ENCODE results near the gene HOXB5. TPM values are rescaled to one million over a fixed set of nuclear protein-coding genes. Genes with fewer than 3 reads are reported as not detected.
A peak's percentile ranks its signal among the peaks of the same experiment; 100 is the strongest.

Gene HOXB5
- total and polyA plus RNA-seq, 2 of the 4 experiments (the other 2 are of a cell fraction): 0.54 to 18.0 TPM

DNA sequence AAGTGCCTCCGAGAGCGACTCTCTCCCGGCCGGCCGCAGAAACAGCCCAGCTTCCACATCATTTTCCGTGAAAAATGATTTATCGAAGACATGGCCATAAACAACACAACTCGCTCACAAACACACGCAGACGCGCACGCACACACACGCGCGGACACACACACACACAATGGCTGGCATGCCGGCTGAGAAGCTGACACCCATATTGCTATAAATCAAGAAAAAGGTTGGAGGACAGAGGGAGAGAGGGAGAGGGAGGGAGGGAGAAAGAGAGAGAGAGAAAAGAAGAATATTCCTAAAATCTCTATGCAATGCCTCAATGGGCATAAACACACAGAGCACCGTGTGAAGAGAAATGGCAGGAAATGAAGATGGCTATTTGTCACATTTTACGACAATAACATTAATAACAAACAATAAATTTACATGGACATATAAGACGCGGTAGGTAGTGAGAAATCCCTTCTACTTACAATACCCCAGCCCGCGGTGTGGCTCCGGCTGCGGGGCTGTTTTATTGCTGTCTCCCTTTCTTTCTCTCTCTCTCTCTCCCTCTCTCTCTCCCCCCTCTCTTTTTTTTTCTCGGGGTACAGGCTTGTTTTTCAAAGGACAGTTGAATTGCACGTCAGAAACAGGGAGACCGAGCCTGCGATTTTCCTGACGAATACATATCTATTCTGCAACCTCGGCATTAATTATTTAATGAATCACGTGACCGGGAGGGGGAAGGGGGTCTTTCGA is 24.9 kb downstream of the HOXB5 start:
- Histone ChIP-seq H2BK5ac (ENCODE audit: low read depth, low read length, poor library complexity, severe bottlenecking) (peak overlapping the region; percentile 99), H3K14ac (replicated peaks; ENCODE audit: low read depth, low read length) (peak overlapping the region; percentile 90), H3K4me2 (ENCODE audit: low read depth, low read length) (peak overlapping the region; percentile 83), H3K27ac (ENCODE audit: insufficient read depth, low read length) (peak overlapping the region; percentile 93), H2BK20ac (ENCODE audit: low read depth, low read length) (peak overlapping the region; percentile 70), H4K91ac (ENCODE audit: insufficient read depth, low read depth, low read length) (peak overlapping the region; percentile 82), H3K9me3 (ENCODE audit: control insufficient read depth, insufficient read depth, low read length) (no peaks in the 10 kb centered on the region), H2AK5ac (ENCODE audit: low read depth, low read length) (peak overlapping the region; percentile 92), H3K4me1 (ENCODE audit: control insufficient read depth, insufficient read depth, low read length) (peaks cover 52% of the 10 kb centered on the region), H3K4me3 (ENCODE audit: insufficient read depth, low read depth, low read length) (peak overlapping the region; percentile 23), H2BK15ac (ENCODE audit: low read depth, low read length) (peak overlapping the region; percentile 18; the same call in 1 of the 3 replicates), H4K8ac (ENCODE audit: low read depth in 2 of 2, low read length in 2 of 2) (peak overlapping the region; percentile 77 to 87), H3K36me3 (ENCODE audit: control insufficient read depth, insufficient read depth, low read length) (peaks cover 53% of the 10 kb centered on the region), H2BK120ac (ENCODE audit: low read depth, low read length) (peak overlapping the region; percentile 76), H4K5ac (ENCODE audit: low read depth, low read length) (peak overlapping the region; percentile 58), H3K79me1 (ENCODE audit: low read depth in 1 of 2, low read length in 2 of 2) (peaks cover 0 to 13% of the 10 kb centered on the region in 2 experiments; a peak in 1 of 4 replicates), H3K18ac (ENCODE audit: low read depth, low read length) (peak overlapping the region; percentile 78), H4K20me1 (ENCODE audit: insufficient read depth, low read length) (peaks cover 17% of the 10 kb centered on the region), H3K9me1 (ENCODE audit: insufficient read depth, low read length) (peaks cover 20% of the 10 kb centered on the region), H3K4ac (ENCODE audit: low read depth, low read length) (peak overlapping the region; percentile 94), H3K27me3 (ENCODE audit: control insufficient read depth, insufficient read depth, low read length) (no peaks in the 10 kb centered on the region), H3K23ac (ENCODE audit: low read depth, low read length) (peak overlapping the region; percentile 100), H3K56ac (ENCODE audit: extremely low read depth, insufficient read depth, low read length) (peak overlapping the region; percentile 75), H2AK9ac (replicated peaks; ENCODE audit: low read depth, low read length, poor library complexity) (peak overlapping the region; percentile 61), H3K9ac (ENCODE audit: low read depth, low read length) (peak overlapping the region; percentile 96), H2AFZ (replicated peaks; ENCODE audit: low read length, poor library complexity) (peak overlapping the region; percentile 60)
- ATAC-seq (ENCODE audit: low read depth) (no peak), DNase-seq (peak; percentile 66)
- ChIA-PET CTCF (no interaction called here), POLR2A (ENCODE audit: unreplicated experiment) (interaction anchor here (0.5 to 1.3 kb wide), 4 partner anchors 11 to 19 kb away, joined by 3 to 5 read pairs (median 4); no protein-coding TSS in a partner anchor)
- in situ Hi-C loops (cut with MboI; ENCODE audit: low sequenced_read_pairs) (no loop called here), intact Hi-C loops (cut with micrococcal nuclease) (no loop called here), dilution Hi-C loops (cut with HindIII; ENCODE audit: low sequenced_read_pairs, unreplicated experiment) (no loop called here)
- WGBS, 2 experiments (ENCODE audit: extremely low coverage in 2 of 2, insufficient read length in 1 of 2): no CpG with 5 or more reads among the region's 33 CpGs
- BruUV-seq (replicated peaks): no TSS peak
- TF ChIP-seq POLR2A (IDR thresholded peaks at IDR 0.05; ENCODE audit: low read depth, low read length) (no peak), RFX5 (IDR thresholded peaks at IDR 0.05; ENCODE audit: low read depth, low read length) (no peak), CHD1 (IDR thresholded peaks at IDR 0.05; ENCODE audit: low read depth, low read length) (no peak), BHLHE40 (IDR thresholded peaks at IDR 0.05; ENCODE audit: low read depth, low read length) (peak; percentile 48), MAZ (IDR thresholded peaks at IDR 0.05; ENCODE audit: borderline replicate concordance, low read depth, low read length) (no peak), MAFK (IDR thresholded peaks at IDR 0.05; ENCODE audit: low read depth, low read length) (peak; percentile 78), RAD21 (IDR thresholded peaks at IDR 0.05; ENCODE audit: low read length) (no peak)
- TF ChIP-seq, protein P1, sequence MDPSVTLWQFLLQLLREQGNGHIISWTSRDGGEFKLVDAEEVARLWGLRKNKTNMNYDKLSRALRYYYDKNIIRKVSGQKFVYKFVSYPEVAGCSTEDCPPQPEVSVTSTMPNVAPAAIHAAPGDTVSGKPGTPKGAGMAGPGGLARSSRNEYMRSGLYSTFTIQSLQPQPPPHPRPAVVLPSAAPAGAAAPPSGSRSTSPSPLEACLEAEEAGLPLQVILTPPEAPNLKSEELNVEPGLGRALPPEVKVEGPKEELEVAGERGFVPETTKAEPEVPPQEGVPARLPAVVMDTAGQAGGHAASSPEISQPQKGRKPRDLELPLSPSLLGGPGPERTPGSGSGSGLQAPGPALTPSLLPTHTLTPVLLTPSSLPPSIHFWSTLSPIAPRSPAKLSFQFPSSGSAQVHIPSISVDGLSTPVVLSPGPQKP (IDR thresholded peaks at IDR 0.05; ENCODE audit: borderline replicate concordance, low read depth, low read length): no peak
- TF ChIP-seq, protein P2, sequence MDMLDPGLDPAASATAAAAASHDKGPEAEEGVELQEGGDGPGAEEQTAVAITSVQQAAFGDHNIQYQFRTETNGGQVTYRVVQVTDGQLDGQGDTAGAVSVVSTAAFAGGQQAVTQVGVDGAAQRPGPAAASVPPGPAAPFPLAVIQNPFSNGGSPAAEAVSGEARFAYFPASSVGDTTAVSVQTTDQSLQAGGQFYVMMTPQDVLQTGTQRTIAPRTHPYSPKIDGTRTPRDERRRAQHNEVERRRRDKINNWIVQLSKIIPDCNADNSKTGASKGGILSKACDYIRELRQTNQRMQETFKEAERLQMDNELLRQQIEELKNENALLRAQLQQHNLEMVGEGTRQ (IDR thresholded peaks at IDR 0.05; ENCODE audit: low read depth, low read length): peak; percentile 74
